Tibial nerve (tissue), 4 donors: ENCODE data around the gene PROS1.

Source experiments
- EP300 ChIP-seq, 2 donors: sonication (generic); formaldehyde crosslinking; IDR thresholded peaks; one replicate each; pipeline ENCODE4 v1.6.1; 2017; ENCODE audit warnings: antibody characterized with exemption in 2 of 2, mild to moderate bottlenecking in 1 of 2
- POLR2A ChIP-seq, 2 donors: fragments of 450-650 bp; IDR thresholded peaks; one replicate each; pipeline ENCODE4 v1.6.1; 2017; ENCODE audit warnings: antibody characterized with exemption in 2 of 2, mild to moderate bottlenecking in 2 of 2, moderate library complexity in 2 of 2
- TF ChIP-seq, protein P1 (sequence below), 5 experiments: fragments of 200-600 bp in 3 of 5; fragments of 450-650 bp in 2 of 5; sonication (generic) in 3 of 5; IDR thresholded peaks; one replicate each; pipeline ENCODE4 v1.5.1; 2016 to 2019; ENCODE audit warnings: antibody characterized with exemption in 5 of 5, mild to moderate bottlenecking in 3 of 5, moderate library complexity in 2 of 5

DNA sequence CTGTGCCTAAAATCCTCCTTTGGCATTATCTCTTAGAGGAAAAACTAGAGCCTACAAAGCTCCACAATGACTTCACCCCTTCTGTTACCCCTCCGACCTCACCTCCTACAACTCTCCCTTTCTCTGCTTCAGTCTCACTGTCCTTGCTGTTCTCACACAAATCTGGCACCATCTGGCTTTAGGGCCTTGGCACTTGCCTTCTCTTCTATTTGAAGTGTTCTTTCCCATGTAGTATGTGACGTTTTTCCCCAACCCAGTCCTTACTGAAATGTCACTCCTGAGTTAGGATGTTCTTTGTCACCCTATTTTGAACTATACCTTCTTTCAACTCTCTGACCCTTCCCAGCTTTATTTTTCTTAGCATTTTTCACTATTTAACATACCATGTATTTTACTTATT, 46.0 kb upstream of the PROS1 start:
- TF ChIP-seq, protein P1, sequence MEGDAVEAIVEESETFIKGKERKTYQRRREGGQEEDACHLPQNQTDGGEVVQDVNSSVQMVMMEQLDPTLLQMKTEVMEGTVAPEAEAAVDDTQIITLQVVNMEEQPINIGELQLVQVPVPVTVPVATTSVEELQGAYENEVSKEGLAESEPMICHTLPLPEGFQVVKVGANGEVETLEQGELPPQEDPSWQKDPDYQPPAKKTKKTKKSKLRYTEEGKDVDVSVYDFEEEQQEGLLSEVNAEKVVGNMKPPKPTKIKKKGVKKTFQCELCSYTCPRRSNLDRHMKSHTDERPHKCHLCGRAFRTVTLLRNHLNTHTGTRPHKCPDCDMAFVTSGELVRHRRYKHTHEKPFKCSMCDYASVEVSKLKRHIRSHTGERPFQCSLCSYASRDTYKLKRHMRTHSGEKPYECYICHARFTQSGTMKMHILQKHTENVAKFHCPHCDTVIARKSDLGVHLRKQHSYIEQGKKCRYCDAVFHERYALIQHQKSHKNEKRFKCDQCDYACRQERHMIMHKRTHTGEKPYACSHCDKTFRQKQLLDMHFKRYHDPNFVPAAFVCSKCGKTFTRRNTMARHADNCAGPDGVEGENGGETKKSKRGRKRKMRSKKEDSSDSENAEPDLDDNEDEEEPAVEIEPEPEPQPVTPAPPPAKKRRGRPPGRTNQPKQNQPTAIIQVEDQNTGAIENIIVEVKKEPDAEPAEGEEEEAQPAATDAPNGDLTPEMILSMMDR (IDR thresholded peaks at IDR 0.05), result no peak
- TF ChIP-seq EP300 (IDR thresholded peaks at IDR 0.05), result no peak
- TF ChIP-seq POLR2A (IDR thresholded peaks at IDR 0.05), result no peak
